Pancreas (tissue), 10 donors: Measurements from ENCODE around the gene BCL11A. TPM values are rescaled to one million over a fixed set of nuclear protein-coding genes. Genes with fewer than 3 reads are reported as not detected.

ENCODE experiments used
- ATAC-seq, 4 donors: fragments of 200-7000 bp; cut with Tn5 transposase; one replicate each; pipeline versions ENCODE4 v1.8.0 to v1.9.1; 2020; ENCODE audit warnings: mild to moderate bottlenecking in 4 of 4, moderate library complexity in 4 of 4
- DNase-seq, 6 donors: peaks; one replicate each; pipeline ENCODE4 v3.0.0-alpha.2; 2020
- FAIRE-seq: peaks from 2 replicates; lab custom pipeline; 2012; peaks lifted over from hg19 to GRCh38; lab: Jason Lieb, UNC
- H3K27ac ChIP-seq, 4 donors: fragments of 200-600 bp; sonication (generic); 1 replicate in 3 of 4; 2 replicates in 1 of 4; pipeline versions ENCODE4 v1.5.0 to v1.8.0; 2020
- H3K27me3 ChIP-seq, 4 donors: fragments of 200-600 bp; one replicate each; pipeline ENCODE4 v1.8.0; 2021
- H3K36me3 ChIP-seq, 3 donors: fragments of 200-600 bp; sonication (generic) in 1 of 3; one replicate each; pipeline versions ENCODE4 v1.5.0 to v1.8.0; 2020 to 2021
- H3K4me1 ChIP-seq, 3 donors: fragments of 200-600 bp; one replicate each; pipeline ENCODE4 v1.8.0; 2021
- H3K4me3 ChIP-seq, 4 donors: fragments of 200-600 bp; sonication (generic) in 2 of 4; one replicate each; pipeline versions ENCODE4 v1.5.0 to v1.8.0; 2020 to 2021
- H3K9me3 ChIP-seq, 4 donors: fragments of 200-600 bp; one replicate each; pipeline ENCODE4 v1.8.0; 2021
- CTCF ChIP-seq, 4 donors: fragments of 200-600 bp; sonication (generic) in 3 of 4; IDR thresholded peaks; one replicate each; pipeline versions ENCODE4 v1.5.0 to v1.8.0; 2021; ENCODE audit warnings: antibody characterized with exemption in 4 of 4
- WGBS, 2 donors: extraction: QIAGEN DNeasy Blood & Tissue Kit; methylation state at CpG; one replicate each; pipeline ENCODE4 v1.1.7; 2013; 5-methylcytosine and 5-hydroxymethylcytosine counted together
- intact Hi-C, 3 donors: fragments of 100-400 bp; cut with DNase I; formaldehyde crosslinking; loops; one replicate each; pipeline versions ENCODE4 v1.11.1 to v1.14.2; 2022
- polyA plus RNA-seq, 2 donors: library from polyadenylated mRNA; stranded (reverse); fragments of 200-250 nt; gene quantifications; one replicate each; pipeline ENCODE4 v1.2.3, GENCODE V29; 2013
- total RNA-seq, 6 donors: library from RNA; stranded (reverse); fragmentation: NEBNext Ultra II Directional in 4 of 6; extraction: Animal tissue kit (Norgen Biotek cat#: 25700) in 4 of 6; gene quantifications; one replicate each; pipeline versions ENCODE4 v1.2.1 to v1.2.4, GENCODE V29; 2021 to 2023
- donor health status: healthy with polysubstance abuse.
- donor health status: DM: no; HTN: no; CAD: no; lungs with moderate emphysema.
- donor health status: DM: no; HTN: no; CAD: no.
- donor health status: control.
- donor health status: control.
- donor health status: Bipolar disorder and iron deficiency.
- donor health status: DM: yes; HTN: yes; CAD: no.
- donor health status: DM: no; HTN: no; CAD: no.
- donor health status: DM: no; HTN: no; CAD: no.
- donor health status: DM: yes; HTN: yes; CAD: no.

The BCL11A gene
- total and polyA plus RNA-seq, 8 donors = 4.4 to 16.1 (median 11.7) TPM

GRCh38 chr2:60469536-60470317, 83.7 kb downstream of the BCL11A start:
- no peaks in the 10 kb centered on the region for H3K27me3 ChIP-seq
- peaks cover 0 to 10% (median 7%) of the 10 kb centered on the region in 3 donors for H3K4me1 ChIP-seq
- H3K27ac ChIP-seq = no peak overlapping the region
- intact Hi-C loops = no loop called here
- H3K9me3 ChIP-seq = no peaks in the 10 kb centered on the region
- WGBS, 2 donors = 91 to 93% methylated on average over 6 of the region's 6 CpGs
- DNase-seq (no peak), FAIRE-seq (no peak), ATAC-seq (no peak)
- no peak overlapping the region for H3K4me3 ChIP-seq
- no peaks in the 10 kb centered on the region for H3K36me3 ChIP-seq
- TF ChIP-seq CTCF (IDR thresholded peaks at IDR 0.05) = no peak

DNA sequence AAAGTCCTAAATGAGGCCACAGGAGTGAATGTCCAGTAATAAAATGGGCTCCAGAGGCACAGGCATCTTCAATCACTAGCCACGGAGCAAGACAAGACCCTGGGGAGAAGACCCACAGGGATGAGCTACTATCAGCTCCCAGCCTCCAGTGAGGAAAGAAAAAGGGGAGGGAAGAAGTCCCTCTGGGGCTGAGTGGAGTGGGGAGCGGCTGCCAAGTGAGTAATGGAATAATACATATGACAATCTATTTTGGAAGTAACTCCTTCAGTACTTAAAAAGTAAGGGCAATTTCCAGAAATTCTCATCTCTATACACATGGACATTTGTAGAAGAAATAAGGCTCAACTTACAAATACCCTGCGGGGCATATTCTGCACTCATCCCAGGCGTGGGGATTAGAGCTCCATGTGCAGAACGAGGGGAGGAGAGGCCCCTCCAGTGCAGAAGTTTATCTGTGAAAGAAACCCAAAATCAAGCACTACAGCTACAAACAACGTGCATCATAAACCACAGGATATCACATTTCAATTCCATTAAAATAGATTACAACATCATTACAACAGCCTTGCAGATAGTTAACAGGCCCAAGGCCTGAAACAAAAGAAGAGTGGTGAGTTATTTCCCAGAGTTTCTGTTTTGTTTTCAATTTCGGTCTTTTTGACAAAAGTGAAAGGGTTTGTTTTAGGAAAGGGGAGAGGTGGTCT, 84.9 kb downstream of the BCL11A start:
- Histone ChIP-seq H3K4me3 (no peak overlapping the region), H3K9me3 (no peaks in the 10 kb centered on the region), H3K4me1 (peaks cover 0 to 2% (median 0%) of the 10 kb centered on the region in 3 donors), H3K27me3 (no peaks in the 10 kb centered on the region), H3K27ac (no peak overlapping the region), H3K36me3 (no peaks in the 10 kb centered on the region)
- WGBS, 2 donors = 87 to 89% methylated on average over 7 of the region's 7 CpGs
- intact Hi-C loops = no loop called here
- DNase-seq = no peak
- no peak for ATAC-seq
- FAIRE-seq = no peak
- TF ChIP-seq CTCF (IDR thresholded peaks at IDR 0.05) = no peak

DNA sequence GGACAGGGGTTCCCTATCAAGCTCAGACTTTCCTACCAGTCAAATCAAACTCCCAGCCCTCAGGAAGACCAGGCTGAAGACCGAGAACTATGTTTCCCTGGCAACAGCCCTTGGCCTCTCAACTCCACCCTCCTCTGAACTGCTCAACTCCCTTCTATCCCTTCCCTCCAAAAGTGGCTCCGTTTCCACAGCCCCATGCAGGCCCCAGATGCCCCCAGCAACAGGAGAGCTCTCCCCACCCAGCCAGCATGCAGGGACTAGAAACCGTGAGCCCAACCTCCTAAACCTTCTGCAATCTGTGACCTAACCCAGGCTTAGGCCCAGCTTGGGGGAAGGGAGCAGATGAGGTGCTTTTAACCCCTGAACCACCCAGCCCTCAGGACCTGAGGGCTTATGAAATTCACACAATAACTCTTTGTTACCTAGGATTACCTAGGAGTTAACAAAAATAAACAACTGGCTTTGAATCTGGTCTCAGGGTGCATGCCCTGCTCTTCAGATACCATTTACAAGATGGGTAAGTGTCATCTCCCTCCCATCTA, 87.2 kb downstream of the BCL11A start:
- FAIRE-seq (no peak), ATAC-seq (peak in 2 of 4 donors; percentile 9 to 18), DNase-seq (no peak)
- Histone ChIP-seq H3K27ac (peak overlapping the region in 3 of 4 donors; percentile 28 to 56 (median 54)), H3K4me3 (no peak overlapping the region), H3K4me1 (no peaks in the 10 kb centered on the region), H3K27me3 (no peaks in the 10 kb centered on the region), H3K36me3 (peaks cover 0 to 3% (median 0%) of the 10 kb centered on the region in 3 donors), H3K9me3 (no peaks in the 10 kb centered on the region)
- intact Hi-C loops = no loop called here
- WGBS, 2 donors = 64 to 75% methylated on average over 3 of the region's 3 CpGs
- no peak for TF ChIP-seq CTCF (IDR thresholded peaks at IDR 0.05)

- no peak for TF ChIP-seq CTCF (IDR thresholded peaks at IDR 0.05)
- Histone ChIP-seq H3K9me3 (no peaks in the 10 kb centered on the region), H3K36me3 (peaks cover 0 to 7% (median 3%) of the 10 kb centered on the region in 3 donors), H3K27me3 (no peaks in the 10 kb centered on the region), H3K4me1 (no peaks in the 10 kb centered on the region), H3K27ac (peak overlapping the region in 3 of 4 donors; percentile 28 to 56 (median 54)), H3K4me3 (no peak overlapping the region)
- intact Hi-C loops = no loop called here
- ATAC-seq (peak; percentile 70 to 89 (median 83)), DNase-seq (peak in 2 of 6 donors; percentile 36), FAIRE-seq (no peak)
- WGBS, 2 donors = 53 to 54% methylated on average over 4 of the region's 4 CpGs
These were observed 87.7 kb downstream of the BCL11A start for GRCh38 chr2:60465736-60466135.
